Measurements from ENCODE around the gene AGPAT3.

DNA sequence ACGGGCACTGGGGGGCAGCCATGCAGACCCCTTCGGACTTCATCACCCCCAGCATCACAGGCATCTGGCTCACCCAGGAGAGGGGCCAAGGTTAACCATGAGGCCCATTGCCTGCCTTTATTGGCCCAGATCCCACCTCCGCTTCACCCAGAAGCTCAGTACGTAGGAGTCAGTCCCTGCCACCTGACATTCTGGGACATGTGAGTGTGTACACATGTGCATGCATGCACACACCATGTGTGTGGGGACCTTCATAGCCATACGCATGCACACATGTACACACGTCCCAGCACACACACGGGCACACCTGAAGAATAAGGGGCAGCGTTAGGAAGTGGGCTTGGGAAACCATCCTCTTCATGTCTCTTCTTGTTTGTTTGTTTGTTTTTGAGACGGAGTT is 123.0 kb downstream of the AGPAT3 start:
- TF ChIP-seq CTCF (IDR thresholded peaks at IDR 0.05; ENCODE audit: low read depth, low read length, poor library complexity, severe bottlenecking): no peak
- TF ChIP-seq EZH2phosphoT487 (IDR thresholded peaks at IDR 0.05; ENCODE audit: borderline replicate concordance, low read length): no peak
